H9 (cell line): Measurements from ENCODE around the gene PRPF6. TPM values are rescaled to one million over a fixed set of nuclear protein-coding genes. Genes with fewer than 3 reads are reported as not detected.

Experiments used
- DNase-seq: peaks from one replicate; pipeline ENCODE4 v3.0.0-alpha.2; 2017
- H2AFZ ChIP-seq: one replicate; pipeline ENCODE4 v1.6.1; 2013; ENCODE audit warnings: mild to moderate bottlenecking, low read length, control low read depth, moderate library complexity
- H2AK5ac ChIP-seq: 2 replicates; pipeline ENCODE4 v1.6.1; 2013; ENCODE audit warnings: low read length, control low read depth, mixed read lengths; ENCODE audit not compliant: insufficient read length
- H2BK120ac ChIP-seq: one replicate; pipeline ENCODE4 v1.6.1; 2013; ENCODE audit warnings: low read depth, mild to moderate bottlenecking, low read length, control low read depth, inconsistent platforms; ENCODE audit not compliant: poor library complexity, severe bottlenecking
- H2BK12ac ChIP-seq: 2 replicates; pipeline ENCODE4 v1.6.1; 2013; ENCODE audit warnings: low read length, control low read depth, mixed read lengths, low read depth; ENCODE audit not compliant: insufficient read length
- H2BK15ac ChIP-seq: 2 replicates; pipeline ENCODE4 v1.6.1; 2013; ENCODE audit warnings: low read depth, low read length, control low read depth
- H2BK20ac ChIP-seq: one replicate; pipeline ENCODE4 v1.6.1; 2013; ENCODE audit warnings: low read depth, mild to moderate bottlenecking, low read length, control low read depth, inconsistent platforms; ENCODE audit not compliant: poor library complexity, severe bottlenecking
- H2BK5ac ChIP-seq: 2 replicates; pipeline ENCODE4 v1.6.1; 2013; ENCODE audit warnings: low read length, control low read depth, mixed read lengths; ENCODE audit not compliant: insufficient read length
- H3K14ac ChIP-seq: 2 replicates; pipeline ENCODE4 v1.6.1; 2013; ENCODE audit warnings: low read length, control low read depth; ENCODE audit not compliant: insufficient read depth
- H3K18ac ChIP-seq: 2 replicates; pipeline ENCODE4 v1.6.1; 2013; ENCODE audit warnings: low read depth, mild to moderate bottlenecking, mixed read lengths, low read length, control low read depth; ENCODE audit not compliant: insufficient read length
- H3K23ac ChIP-seq: 2 replicates; pipeline ENCODE4 v1.6.1; 2013; ENCODE audit warnings: low read length, control low read depth, mixed read lengths, low read depth; ENCODE audit not compliant: insufficient read length
- H3K23me2 ChIP-seq: 2 replicates; pipeline ENCODE4 v1.6.1; 2013; ENCODE audit warnings: low read depth, mild to moderate bottlenecking, mixed read lengths, low read length, control low read depth; ENCODE audit not compliant: insufficient read length, poor library complexity, severe bottlenecking
- H3K27ac ChIP-seq: 2 replicates; pipeline ENCODE4 v1.5.1; 2013; ENCODE audit warnings: low read length, control low read depth, mixed read lengths, low read depth; ENCODE audit not compliant: insufficient read length
- H3K27me3 ChIP-seq: 2 replicates; pipeline ENCODE4 v1.6.1; 2013; ENCODE audit warnings: low read length, control low read depth, inconsistent platforms; ENCODE audit not compliant: insufficient read depth
- H3K4ac ChIP-seq: 2 replicates; pipeline ENCODE4 v1.6.1; 2013; ENCODE audit warnings: low read depth, mild to moderate bottlenecking, control low read depth, inconsistent platforms, low read length, moderate library complexity
- H3K4me1 ChIP-seq: 2 replicates; pipeline ENCODE4 v1.6.1; 2013; ENCODE audit warnings: low read length, control low read depth, inconsistent platforms; ENCODE audit not compliant: insufficient read depth
- H3K4me2 ChIP-seq: 2 replicates; pipeline ENCODE4 v1.6.1; 2013; ENCODE audit warnings: low read length, control low read depth, mixed read lengths; ENCODE audit not compliant: insufficient read length, insufficient read depth
- H3K56ac ChIP-seq: 2 replicates; pipeline ENCODE4 v1.6.1; 2013; ENCODE audit warnings: low read depth, mild to moderate bottlenecking, mixed read lengths, low read length, control low read depth; ENCODE audit not compliant: insufficient read length
- H3K79me1 ChIP-seq: 2 replicates; pipeline ENCODE4 v1.6.1; 2013; ENCODE audit warnings: low read depth, mild to moderate bottlenecking, moderate library complexity, low read length, control low read depth, inconsistent platforms; ENCODE audit not compliant: insufficient read depth, poor library complexity, severe bottlenecking
- H3K79me2 ChIP-seq: 2 replicates; pipeline ENCODE4 v1.6.1; 2013; ENCODE audit warnings: low read length, control low read depth, inconsistent platforms; ENCODE audit not compliant: insufficient read depth
- H3K9ac ChIP-seq: 2 replicates; pipeline ENCODE4 v1.6.1; 2013; ENCODE audit warnings: low read length, control low read depth, mixed read lengths; ENCODE audit not compliant: insufficient read length; ENCODE audit errors: extremely low read depth
- H3K9me3 ChIP-seq: one replicate; pipeline ENCODE4 v1.6.1; 2013; ENCODE audit warnings: low read depth, low read length, inconsistent platforms; ENCODE audit not compliant: control insufficient read depth
- H3T11ph ChIP-seq: one replicate; pipeline ENCODE4 v1.6.1; 2013; ENCODE audit warnings: mild to moderate bottlenecking, low read length, control low read depth, inconsistent platforms
- H4K20me1 ChIP-seq: one replicate; pipeline ENCODE4 v1.6.1; 2013; ENCODE audit not compliant: control insufficient read depth, insufficient read length, insufficient read depth
- H4K5ac ChIP-seq: 2 replicates; pipeline ENCODE4 v1.6.1; 2013; ENCODE audit warnings: low read depth, mild to moderate bottlenecking, mixed read lengths, low read length, control low read depth; ENCODE audit not compliant: insufficient read length
- H4K8ac ChIP-seq: replicated peaks from 2 replicates; pipeline ENCODE4 v1.6.1; 2013; ENCODE audit warnings: low read length, control low read depth, mixed read lengths, low read depth; ENCODE audit not compliant: insufficient read length
- H4K91ac ChIP-seq: 2 replicates; pipeline ENCODE4 v1.6.1; 2013; ENCODE audit warnings: low read depth, mild to moderate bottlenecking, moderate library complexity, mixed read lengths, low read length, control low read depth; ENCODE audit not compliant: insufficient read length
- H3K27ac Mint-ChIP-seq, 3 experiments: 2 replicates in 2 of 3; 3 replicates in 1 of 3; pipeline ENCODE4 v1.8.0; 2020 to 2021; ENCODE audit warnings: mixed read lengths in 3 of 3, mild to moderate bottlenecking in 1 of 3, moderate library complexity in 1 of 3
- H3K27me3 Mint-ChIP-seq: 2 replicates; pipeline ENCODE4 v1.8.0; 2021; ENCODE audit warnings: low read depth, mild to moderate bottlenecking, moderate library complexity, mixed read lengths
- H3K36me3 Mint-ChIP-seq, 3 experiments: 2 replicates in 2 of 3; 3 replicates in 1 of 3; pipeline ENCODE4 v1.8.0; 2020 to 2021; ENCODE audit warnings: low read depth in 3 of 3, mixed read lengths in 3 of 3; ENCODE audit not compliant: insufficient read depth in 1 of 3
- H3K4me1 Mint-ChIP-seq, 2 experiments: 2 replicates each; pipeline ENCODE4 v1.8.0; 2020; ENCODE audit warnings: mixed read lengths in 2 of 2
- H3K4me3 Mint-ChIP-seq, 2 experiments: 2 replicates in 1 of 2; 3 replicates in 1 of 2; pipeline ENCODE4 v1.8.0; 2020 to 2021; ENCODE audit warnings: mild to moderate bottlenecking in 2 of 2, mixed read lengths in 2 of 2, moderate library complexity in 1 of 2
- H3K9me3 Mint-ChIP-seq, 2 experiments: 2 replicates in 1 of 2; 3 replicates in 1 of 2; pipeline ENCODE4 v1.8.0; 2020; ENCODE audit warnings: mild to moderate bottlenecking in 2 of 2, mixed read lengths in 2 of 2, moderate library complexity in 1 of 2
- WGBS: extraction: QIAGEN DNeasy Blood & Tissue Kit; methylation state at CpG from one replicate; pipeline ENCODE4 v1.1.7; 2013; ENCODE audit warnings: missing lambda C conversion rate, low lambda C conversion rate, mixed read lengths; ENCODE audit not compliant: insufficient read length; ENCODE audit errors: extremely low coverage; 5-methylcytosine and 5-hydroxymethylcytosine counted together
- total RNA-seq: library from RNA; stranded (reverse); gene quantifications from 2 replicates; pipeline ENCODE4 v1.2.1, GENCODE V29; 2021
- TF ChIP-seq, protein P1 (sequence below): fragments of 200-600 bp; sonication (generic); conservative IDR thresholded peaks from 3 replicates; pipeline ENCODE4 v1.8.0; 2021; ENCODE audit warnings: antibody characterized with exemption, mild to moderate bottlenecking

Gene PRPF6
- total RNA-seq, 1 experiment from 2014 or later = 87.9 TPM

- H2AFZ ChIP-seq = no peak overlapping the region
- no peak overlapping the region for H3K4ac ChIP-seq
- no peak overlapping the region for H4K5ac ChIP-seq
- no peak overlapping the region for H2BK5ac ChIP-seq
- no peak overlapping the region for H3K9ac ChIP-seq
- no peaks in the 10 kb centered on the region for H3K79me1 ChIP-seq
- H2BK15ac ChIP-seq = no peak overlapping the region
- H3K27ac Mint-ChIP-seq = no peak overlapping the region; a peak in 1 of 7 replicates
- WGBS = no CpG with 5 or more reads among the region's 17 CpGs
- H2BK120ac ChIP-seq = no peak overlapping the region
- no peak overlapping the region for H4K91ac ChIP-seq
- H3K27ac ChIP-seq = no peak overlapping the region
- peaks cover 42 to 84% (median 82%) of the 10 kb centered on the region in 3 experiments for H3K36me3 Mint-ChIP-seq
- no peak overlapping the region for H4K8ac ChIP-seq
- H3K27me3 Mint-ChIP-seq = no peaks in the 10 kb centered on the region
- no peaks in the 10 kb centered on the region for H3K27me3 ChIP-seq
- H3K9me3 ChIP-seq = no peaks in the 10 kb centered on the region
- H3K4me1 ChIP-seq = no peaks in the 10 kb centered on the region
- no peak for DNase-seq
- H3K23ac ChIP-seq = no peak overlapping the region
- H3T11ph ChIP-seq = no peak overlapping the region
- no peak overlapping the region for H3K18ac ChIP-seq
- H3K4me2 ChIP-seq = no peak overlapping the region
- no peak overlapping the region; the same call in 1 of the 2 replicates for H3K14ac ChIP-seq
- H3K4me3 Mint-ChIP-seq = no peak overlapping the region
- H3K23me2 ChIP-seq = no peaks in the 10 kb centered on the region
- no peaks in the 10 kb centered on the region for H3K4me1 Mint-ChIP-seq
- no peak overlapping the region for H2BK20ac ChIP-seq
- H3K79me2 ChIP-seq = no peaks in the 10 kb centered on the region
- no peaks in the 10 kb centered on the region; a peak in 1 of 5 replicates for H3K9me3 Mint-ChIP-seq
- no peak overlapping the region for H2AK5ac ChIP-seq
- H2BK12ac ChIP-seq = no peak overlapping the region
- H3K56ac ChIP-seq = no peak overlapping the region
- TF ChIP-seq, protein P1, sequence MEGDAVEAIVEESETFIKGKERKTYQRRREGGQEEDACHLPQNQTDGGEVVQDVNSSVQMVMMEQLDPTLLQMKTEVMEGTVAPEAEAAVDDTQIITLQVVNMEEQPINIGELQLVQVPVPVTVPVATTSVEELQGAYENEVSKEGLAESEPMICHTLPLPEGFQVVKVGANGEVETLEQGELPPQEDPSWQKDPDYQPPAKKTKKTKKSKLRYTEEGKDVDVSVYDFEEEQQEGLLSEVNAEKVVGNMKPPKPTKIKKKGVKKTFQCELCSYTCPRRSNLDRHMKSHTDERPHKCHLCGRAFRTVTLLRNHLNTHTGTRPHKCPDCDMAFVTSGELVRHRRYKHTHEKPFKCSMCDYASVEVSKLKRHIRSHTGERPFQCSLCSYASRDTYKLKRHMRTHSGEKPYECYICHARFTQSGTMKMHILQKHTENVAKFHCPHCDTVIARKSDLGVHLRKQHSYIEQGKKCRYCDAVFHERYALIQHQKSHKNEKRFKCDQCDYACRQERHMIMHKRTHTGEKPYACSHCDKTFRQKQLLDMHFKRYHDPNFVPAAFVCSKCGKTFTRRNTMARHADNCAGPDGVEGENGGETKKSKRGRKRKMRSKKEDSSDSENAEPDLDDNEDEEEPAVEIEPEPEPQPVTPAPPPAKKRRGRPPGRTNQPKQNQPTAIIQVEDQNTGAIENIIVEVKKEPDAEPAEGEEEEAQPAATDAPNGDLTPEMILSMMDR = no peak
- no peaks in the 10 kb centered on the region for H4K20me1 ChIP-seq
Observed at GRCh38 chr20:64022671-64023360, 41.9 kb downstream of the PRPF6 start.
